Ovary (tissue), 9 donors: ENCODE measurements around the gene TRMT44. TPM values are rescaled to one million over a fixed set of nuclear protein-coding genes. Genes with fewer than 3 reads are reported as not detected.
"Not testable (repeated sequence)": the region's sequence is repeated elsewhere in the genome, so short reads cannot be mapped to it uniquely, and the experiment has no call there.

Experiments
- DNase-seq, 5 donors: peaks; one replicate each; pipeline ENCODE4 v3.0.0-alpha.2; 2019 to 2020
- H3K27ac ChIP-seq, 2 donors: fragments of 200-600 bp; one replicate each; pipeline versions ENCODE4 v1.5.1 to v1.8.0; 2019 to 2022
- H3K27me3 ChIP-seq: fragments of 200-600 bp; one replicate; pipeline ENCODE4 v1.8.0; 2022
- H3K36me3 ChIP-seq: fragments of 200-600 bp; sonication (generic); one replicate; pipeline ENCODE4 v1.5.1; 2019
- H3K4me1 ChIP-seq: one replicate; pipeline ENCODE4 v1.8.1; 2013; ENCODE audit warnings: mild to moderate bottlenecking, moderate library complexity; ENCODE audit not compliant: insufficient read depth
- H3K4me3 ChIP-seq: fragments of 200-600 bp; sonication (generic); one replicate; pipeline ENCODE4 v1.5.1; 2017
- H3K9me3 ChIP-seq, 2 donors: fragments of 200-600 bp in 1 of 2; sonication (generic) in 1 of 2; one replicate each; pipeline versions ENCODE4 v1.5.1 to v1.8.1; 2013 to 2019; ENCODE audit warnings: mild to moderate bottlenecking in 1 of 2, moderate library complexity in 1 of 2
- CTCF ChIP-seq, 3 donors: fragments of 450-650 bp in 2 of 3; fragments of 200-600 bp in 1 of 3; IDR thresholded peaks; one replicate each; pipeline versions ENCODE4 v1.5.1 to v1.8.0; 2016 to 2022; ENCODE audit warnings: antibody characterized with exemption in 3 of 3, mild to moderate bottlenecking in 1 of 3
- EP300 ChIP-seq: sonication (generic); formaldehyde crosslinking; IDR thresholded peaks from one replicate; pipeline ENCODE4 v1.6.1; 2017; ENCODE audit warnings: antibody characterized with exemption
- POLR2A ChIP-seq: fragments of 450-650 bp; IDR thresholded peaks from one replicate; pipeline ENCODE4 v1.6.1; 2017; ENCODE audit warnings: antibody characterized with exemption, mild to moderate bottlenecking, moderate library complexity
- WGBS, 3 donors: extraction: QIAGEN DNeasy Blood & Tissue Kit in 1 of 3; methylation state at CpG; one replicate each; pipeline versions ENCODE4 v1.1.5 to v1.1.7; 2013 to 2017; 5-methylcytosine and 5-hydroxymethylcytosine counted together
- intact Hi-C, 4 donors: fragments of 100-400 bp; cut with DNase I; formaldehyde crosslinking; loops; one replicate each; pipeline versions ENCODE4 v1.11.0 to v1.15.1; 2022 to 2023
- polyA plus RNA-seq, 2 donors: library from polyadenylated mRNA; stranded (reverse); fragments of 200-250 nt in 1 of 2; fragments of 350-450 nt in 1 of 2; fragmentation: Illumina TruSeq in 1 of 2; extraction: RNeasy Lipid Tissue Mini Kit (QIAGEN cat#74804) in 1 of 2; gene quantifications; one replicate each; pipeline ENCODE4 v1.2.3, GENCODE V29; 2013 to 2014
- total RNA-seq, 7 donors: library from RNA; depleted of rRNA in 2 of 7; stranded (reverse); fragments of >200 nt in 2 of 7; fragmentation: NEBNext Ultra II Directional in 3 of 7; extraction: Animal tissue kit (Norgen Biotek cat#: 25700) in 3 of 7; gene quantifications; one replicate each; pipeline versions ENCODE4 v1.1.0 to v1.2.4, GENCODE V29; 2016 to 2023
- donor health status: DM: no; HTN: no; CAD: no; lungs with moderate emphysema.
- donor health status: DM: no; HTN: no; CAD: no.
- donor health status: Bipolar disorder and iron deficiency.
- donor health status: DM: yes; HTN: yes; CAD: no.
- donor health status: DM: no; HTN: no; CAD: no.
- donor health status: DM: yes; HTN: yes; CAD: no.

Gene TRMT44
- total and polyA plus RNA-seq, 9 donors: 14.6 to 54.8 (median 32.8) TPM

GRCh38 chr4:8477676-8478075, 37.1 kb downstream of the TRMT44 start:
- 83 to 97% (median 93%) methylated on average over 8 of the region's 8 CpGs for WGBS, 3 donors
- H3K4me1 ChIP-seq: peaks cover 23% of the 10 kb centered on the region
- H3K4me3 ChIP-seq: no peak overlapping the region
- DNase-seq: no peak
- H3K27me3 ChIP-seq: no peaks in the 10 kb centered on the region
- intact Hi-C loops: no loop called here
- H3K9me3 ChIP-seq: no peaks in the 10 kb centered on the region
- TF ChIP-seq EP300: no peak
- TF ChIP-seq POLR2A: no peak
- no peak for TF ChIP-seq CTCF (IDR thresholded peaks at IDR 0.05)
- no peaks in the 10 kb centered on the region for H3K36me3 ChIP-seq
- H3K27ac ChIP-seq: no peak overlapping the region

GRCh38 chr4:8478371-8478770, 37.8 kb downstream of the TRMT44 start:
- H3K36me3 ChIP-seq: no peaks in the 10 kb centered on the region
- H3K27me3 ChIP-seq: no peaks in the 10 kb centered on the region
- no peak overlapping the region for H3K27ac ChIP-seq
- H3K4me3 ChIP-seq: no peak overlapping the region
- TF ChIP-seq CTCF (IDR thresholded peaks at IDR 0.05): no peak
- TF ChIP-seq EP300: no peak
- no peak for TF ChIP-seq POLR2A
- no peaks in the 10 kb centered on the region for H3K9me3 ChIP-seq
- no peak for DNase-seq
- WGBS, 3 donors: 92 to 96% (median 94%) methylated on average over 9 of the region's 9 CpGs
- intact Hi-C loops: no loop called here
- H3K4me1 ChIP-seq: peaks cover 20% of the 10 kb centered on the region

GRCh38 chr4:8478801-8479744, 38.5 kb downstream of the TRMT44 start:
- peaks cover 18% of the 10 kb centered on the region for H3K4me1 ChIP-seq
- no peaks in the 10 kb centered on the region for H3K9me3 ChIP-seq
- H3K4me3 ChIP-seq: no peak overlapping the region
- intact Hi-C loops: no loop called here
- DNase-seq: no peak
- H3K27ac ChIP-seq: peak overlapping the region in 1 of 2 donors; percentile 7
- H3K36me3 ChIP-seq: no peaks in the 10 kb centered on the region
- no peaks in the 10 kb centered on the region for H3K27me3 ChIP-seq
- 81 to 85% (median 85%) methylated on average over 24 of the region's 24 CpGs for WGBS, 3 donors
- no peak for TF ChIP-seq EP300

DNA sequence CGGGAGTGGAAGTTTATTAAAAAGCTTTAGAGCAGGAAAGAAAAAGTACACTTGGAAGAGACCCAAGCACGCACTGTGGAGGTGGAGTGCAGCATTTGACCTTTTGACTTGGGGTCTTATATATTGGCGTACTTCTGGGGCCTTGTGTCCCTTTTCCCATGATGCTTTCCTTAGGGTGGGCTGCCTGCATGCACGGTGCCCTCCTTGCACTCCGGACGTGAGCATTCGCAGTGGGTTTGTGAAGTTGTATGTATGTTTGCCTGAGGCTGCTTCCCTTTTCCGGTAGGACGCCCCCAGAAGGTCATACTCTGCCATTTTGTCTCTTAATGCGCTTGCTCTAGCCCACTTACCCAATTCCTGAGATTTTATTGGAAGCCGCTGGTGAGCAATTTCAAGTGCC, 39.6 kb downstream of the TRMT44 start:
- Histone ChIP-seq H3K36me3 (no peaks in the 10 kb centered on the region), H3K9me3 (no peaks in the 10 kb centered on the region), H3K4me1 (peaks cover 8% of the 10 kb centered on the region), H3K4me3 (no peak overlapping the region), H3K27ac (no peak overlapping the region), H3K27me3 (no peaks in the 10 kb centered on the region)
- 91 to 95% (median 94%) methylated on average over 11 of the region's 11 CpGs for WGBS, 3 donors
- no peak for DNase-seq
- no peak for TF ChIP-seq POLR2A
- TF ChIP-seq CTCF (IDR thresholded peaks at IDR 0.05): no peak
- TF ChIP-seq EP300: no peak
- intact Hi-C loops: no loop called here

GRCh38 chr4:8486643-8487042, 46.1 kb downstream of the TRMT44 start:
- H3K36me3 ChIP-seq, H3K4me3 ChIP-seq, H3K27me3 ChIP-seq, H3K27ac ChIP-seq, DNase-seq, H3K4me1 ChIP-seq, intact Hi-C loops, H3K9me3 ChIP-seq: not testable (repeated sequence)
- 30 to 45% (median 39%) methylated on average over 8 to 9 of the region's 9 CpGs for WGBS, 3 donors
